ENCODE data around the gene ATG13. TPM values are rescaled to one million over a fixed set of nuclear protein-coding genes. Genes with fewer than 3 reads are reported as not detected.

Gene ATG13
- total and polyA plus RNA-seq, 4 donors = 40.7 to 74.0 (median 69.8) TPM

- no peak overlapping the region for H3K27ac ChIP-seq (ENCODE audit: low read depth, low read length)
- DNase-seq (ENCODE audit: low read depth in 4 of 6, low spot score in 6 of 6) = no peak
- H3K4me1 ChIP-seq (ENCODE audit: control insufficient read depth, insufficient read depth, low read length) = peaks cover 20% of the 10 kb centered on the region
- no peak overlapping the region for H3K4me3 ChIP-seq (ENCODE audit: low read depth, low read length)
- peaks cover 76% of the 10 kb centered on the region for H3K36me3 ChIP-seq (ENCODE audit: control insufficient read depth, insufficient read depth, low read length)
- H3K27me3 ChIP-seq (ENCODE audit: control insufficient read depth, insufficient read depth, low read length) = no peaks in the 10 kb centered on the region
- WGBS (ENCODE audit: insufficient coverage) = 90% methylated on average over 5 of the region's 7 CpGs
- no peaks in the 10 kb centered on the region for H3K9me3 ChIP-seq (ENCODE audit: control insufficient read depth, insufficient read depth, low read length)
Measured at GRCh38 chr11:46672381-46672839, 55.1 kb downstream of the ATG13 start.

- H3K4me3 ChIP-seq (ENCODE audit: low read depth, low read length) = no peak overlapping the region
- H3K27me3 ChIP-seq (ENCODE audit: control insufficient read depth, insufficient read depth, low read length) = no peaks in the 10 kb centered on the region
- H3K27ac ChIP-seq (ENCODE audit: low read depth, low read length) = peak overlapping the region; percentile 33
- peaks cover 80% of the 10 kb centered on the region for H3K36me3 ChIP-seq (ENCODE audit: control insufficient read depth, insufficient read depth, low read length)
- DNase-seq (ENCODE audit: low read depth in 4 of 6, low spot score in 6 of 6) = no peak
- WGBS (ENCODE audit: insufficient coverage) = 87% methylated on average over 5 of the region's 6 CpGs
- H3K4me1 ChIP-seq (ENCODE audit: control insufficient read depth, insufficient read depth, low read length) = peaks cover 16% of the 10 kb centered on the region
- no peaks in the 10 kb centered on the region for H3K9me3 ChIP-seq (ENCODE audit: control insufficient read depth, insufficient read depth, low read length)
Measured at GRCh38 chr11:46673713-46674462, 56.5 kb downstream of the ATG13 start.

- Histone ChIP-seq H3K4me3 (ENCODE audit: low read depth, low read length) (no peak overlapping the region), H3K36me3 (ENCODE audit: control insufficient read depth, insufficient read depth, low read length) (peaks cover 87% of the 10 kb centered on the region), H3K9me3 (ENCODE audit: control insufficient read depth, insufficient read depth, low read length) (no peaks in the 10 kb centered on the region), H3K4me1 (ENCODE audit: control insufficient read depth, insufficient read depth, low read length) (peaks cover 16% of the 10 kb centered on the region), H3K27me3 (ENCODE audit: control insufficient read depth, insufficient read depth, low read length) (no peaks in the 10 kb centered on the region), H3K27ac (ENCODE audit: low read depth, low read length) (peak overlapping the region; percentile 72)
- peak in 1 of 6 donors; percentile 27 for DNase-seq (ENCODE audit: low read depth in 4 of 6, low spot score in 6 of 6)
- 31% methylated on average over 5 of the region's 12 CpGs for WGBS (ENCODE audit: insufficient coverage)
Measured at GRCh38 chr11:46674463-46675287, 57.3 kb downstream of the ATG13 start.

- peak overlapping the region; percentile 72 for H3K27ac ChIP-seq (ENCODE audit: low read depth, low read length)
- no peak overlapping the region for H3K4me3 ChIP-seq (ENCODE audit: low read depth, low read length)
- H3K36me3 ChIP-seq (ENCODE audit: control insufficient read depth, insufficient read depth, low read length) = peaks cover 87% of the 10 kb centered on the region
- peak in 1 of 6 donors; percentile 55 for DNase-seq (ENCODE audit: low read depth in 4 of 6, low spot score in 6 of 6)
- H3K27me3 ChIP-seq (ENCODE audit: control insufficient read depth, insufficient read depth, low read length) = no peaks in the 10 kb centered on the region
- H3K4me1 ChIP-seq (ENCODE audit: control insufficient read depth, insufficient read depth, low read length) = peaks cover 16% of the 10 kb centered on the region
- 62% methylated on average over 4 of the region's 4 CpGs for WGBS (ENCODE audit: insufficient coverage)
- no peaks in the 10 kb centered on the region for H3K9me3 ChIP-seq (ENCODE audit: control insufficient read depth, insufficient read depth, low read length)
Measured at GRCh38 chr11:46675288-46675851, 58.0 kb downstream of the ATG13 start.

GRCh38 chr11:46675949-46676348, 58.6 kb downstream of the ATG13 start:
- no peak for DNase-seq (ENCODE audit: low read depth in 4 of 6, low spot score in 6 of 6)
- no peaks in the 10 kb centered on the region for H3K27me3 ChIP-seq (ENCODE audit: control insufficient read depth, insufficient read depth, low read length)
- peaks cover 90% of the 10 kb centered on the region for H3K36me3 ChIP-seq (ENCODE audit: control insufficient read depth, insufficient read depth, low read length)
- H3K9me3 ChIP-seq (ENCODE audit: control insufficient read depth, insufficient read depth, low read length) = no peaks in the 10 kb centered on the region
- peak overlapping the region; percentile 72 for H3K27ac ChIP-seq (ENCODE audit: low read depth, low read length)
- no CpG with 5 or more reads among the region's 7 CpGs for WGBS (ENCODE audit: insufficient coverage)
- no peak overlapping the region for H3K4me3 ChIP-seq (ENCODE audit: low read depth, low read length)
- H3K4me1 ChIP-seq (ENCODE audit: control insufficient read depth, insufficient read depth, low read length) = peaks cover 16% of the 10 kb centered on the region

GRCh38 chr11:46676436-46677158, 59.2 kb downstream of the ATG13 start:
- WGBS (ENCODE audit: insufficient coverage) = 86% methylated on average over 14 of the region's 15 CpGs
- Histone ChIP-seq H3K9me3 (ENCODE audit: control insufficient read depth, insufficient read depth, low read length) (no peaks in the 10 kb centered on the region), H3K4me1 (ENCODE audit: control insufficient read depth, insufficient read depth, low read length) (peaks cover 16% of the 10 kb centered on the region), H3K36me3 (ENCODE audit: control insufficient read depth, insufficient read depth, low read length) (peaks cover 92% of the 10 kb centered on the region), H3K27ac (ENCODE audit: low read depth, low read length) (no peak overlapping the region), H3K27me3 (ENCODE audit: control insufficient read depth, insufficient read depth, low read length) (no peaks in the 10 kb centered on the region), H3K4me3 (ENCODE audit: low read depth, low read length) (no peak overlapping the region)
- no peak for DNase-seq (ENCODE audit: low read depth in 4 of 6, low spot score in 6 of 6)

GRCh38 chr11:46677169-46677568, 59.8 kb downstream of the ATG13 start:
- peaks cover 92% of the 10 kb centered on the region for H3K36me3 ChIP-seq (ENCODE audit: control insufficient read depth, insufficient read depth, low read length)
- no peaks in the 10 kb centered on the region for H3K9me3 ChIP-seq (ENCODE audit: control insufficient read depth, insufficient read depth, low read length)
- DNase-seq (ENCODE audit: low read depth in 4 of 6, low spot score in 6 of 6) = no peak
- H3K27me3 ChIP-seq (ENCODE audit: control insufficient read depth, insufficient read depth, low read length) = no peaks in the 10 kb centered on the region
- H3K4me3 ChIP-seq (ENCODE audit: low read depth, low read length) = no peak overlapping the region
- no peak overlapping the region for H3K27ac ChIP-seq (ENCODE audit: low read depth, low read length)
- H3K4me1 ChIP-seq (ENCODE audit: control insufficient read depth, insufficient read depth, low read length) = peaks cover 16% of the 10 kb centered on the region
- 78% methylated on average over 8 of the region's 8 CpGs for WGBS (ENCODE audit: insufficient coverage)

GRCh38 chr11:46677991-46678740, 60.8 kb downstream of the ATG13 start:
- peaks cover 16% of the 10 kb centered on the region for H3K4me1 ChIP-seq (ENCODE audit: control insufficient read depth, insufficient read depth, low read length)
- no peaks in the 10 kb centered on the region for H3K27me3 ChIP-seq (ENCODE audit: control insufficient read depth, insufficient read depth, low read length)
- peaks cover 89% of the 10 kb centered on the region for H3K36me3 ChIP-seq (ENCODE audit: control insufficient read depth, insufficient read depth, low read length)
- no peaks in the 10 kb centered on the region for H3K9me3 ChIP-seq (ENCODE audit: control insufficient read depth, insufficient read depth, low read length)
- H3K4me3 ChIP-seq (ENCODE audit: low read depth, low read length) = no peak overlapping the region
- no peak for DNase-seq (ENCODE audit: low read depth in 4 of 6, low spot score in 6 of 6)
- 95% methylated on average over 5 of the region's 10 CpGs for WGBS (ENCODE audit: insufficient coverage)
- no peak overlapping the region for H3K27ac ChIP-seq (ENCODE audit: low read depth, low read length)

- peaks cover 89% of the 10 kb centered on the region for H3K36me3 ChIP-seq (ENCODE audit: control insufficient read depth, insufficient read depth, low read length)
- no peaks in the 10 kb centered on the region for H3K9me3 ChIP-seq (ENCODE audit: control insufficient read depth, insufficient read depth, low read length)
- no peak for DNase-seq (ENCODE audit: low read depth in 4 of 6, low spot score in 6 of 6)
- H3K4me3 ChIP-seq (ENCODE audit: low read depth, low read length) = no peak overlapping the region
- H3K27ac ChIP-seq (ENCODE audit: low read depth, low read length) = no peak overlapping the region
- no peaks in the 10 kb centered on the region for H3K27me3 ChIP-seq (ENCODE audit: control insufficient read depth, insufficient read depth, low read length)
- WGBS (ENCODE audit: insufficient coverage) = 91% methylated on average over 8 of the region's 9 CpGs
- peaks cover 16% of the 10 kb centered on the region for H3K4me1 ChIP-seq (ENCODE audit: control insufficient read depth, insufficient read depth, low read length)
Measured at GRCh38 chr11:46678741-46679130, 61.4 kb downstream of the ATG13 start.

Data from spinal cord (tissue), 10 donors.